Activated T-helper 17 cell treated with anti-CD3 and anti-CD28 coated beads, Interleukin-2, amount 50 U/mL, for 72 hours (primary cell): Measurements from ENCODE around the gene EGLN1. TPM values are rescaled to one million over a fixed set of nuclear protein-coding genes. Genes with fewer than 3 reads are reported as not detected.
A peak's percentile ranks its signal among the peaks of the same experiment; 100 is the strongest.

Source experiments
- ATAC-seq: fragments of 150-1000 bp; cut with Tn5 transposase; replicated peaks from 2 replicates; pipeline ENCODE4 v1.10.0; 2021; ENCODE audit warnings: mild to moderate bottlenecking, moderate library complexity
- H3K27ac Mint-ChIP-seq: one replicate; pipeline ENCODE4 v1.8.0; 2022; ENCODE audit warnings: mixed read lengths
- H3K27me3 Mint-ChIP-seq: one replicate; pipeline ENCODE4 v1.8.0; 2022; ENCODE audit warnings: mixed read lengths
- H3K36me3 Mint-ChIP-seq: one replicate; pipeline ENCODE4 v1.8.0; 2022; ENCODE audit warnings: low read depth, mild to moderate bottlenecking, mixed read lengths
- H3K4me1 Mint-ChIP-seq: one replicate; pipeline ENCODE4 v1.8.0; 2022; ENCODE audit warnings: mixed read lengths
- H3K4me3 Mint-ChIP-seq: one replicate; pipeline ENCODE4 v1.8.0; 2022; ENCODE audit warnings: mild to moderate bottlenecking, mixed read lengths
- H3K9me3 Mint-ChIP-seq: one replicate; pipeline ENCODE4 v1.8.0; 2022; ENCODE audit warnings: mixed read lengths
- total RNA-seq, 2 donors: library from RNA; stranded (reverse); gene quantifications; one replicate each; pipeline ENCODE4 v1.2.3, GENCODE V29; 2022

Gene EGLN1
- total RNA-seq, 2 donors from 2014 or later: 26.5 to 27.3 TPM

DNA sequence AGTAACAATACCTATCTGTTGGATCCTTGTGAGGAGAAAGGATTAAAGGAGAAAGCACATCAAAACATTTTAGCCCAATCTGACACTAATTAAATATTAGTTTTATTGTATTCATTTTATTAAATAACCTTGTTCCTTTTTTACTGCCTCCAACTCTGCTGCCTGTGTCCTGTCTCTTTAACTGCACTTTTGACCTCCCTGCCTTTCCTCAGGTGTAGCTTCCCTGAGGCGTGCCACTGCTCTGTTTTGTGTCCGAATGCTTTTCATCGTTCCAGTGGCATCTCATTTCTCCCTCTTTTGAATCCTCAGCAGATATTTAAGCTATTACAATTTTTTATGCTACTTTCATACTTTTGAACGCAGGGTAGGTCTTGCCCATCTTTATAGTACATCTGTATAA lies 73.6 kb downstream of the EGLN1 start:
- H3K4me1 Mint-ChIP-seq: no peaks in the 10 kb centered on the region
- no peaks in the 10 kb centered on the region for H3K9me3 Mint-ChIP-seq
- no peak overlapping the region for H3K4me3 Mint-ChIP-seq
- peaks cover 93% of the 10 kb centered on the region for H3K36me3 Mint-ChIP-seq
- no peak for ATAC-seq
- no peaks in the 10 kb centered on the region for H3K27me3 Mint-ChIP-seq
- no peak overlapping the region for H3K27ac Mint-ChIP-seq

GRCh38 chr1:231347961-231348360 lies 74.1 kb downstream of the EGLN1 start:
- H3K4me1 Mint-ChIP-seq: no peaks in the 10 kb centered on the region
- peaks cover 93% of the 10 kb centered on the region for H3K36me3 Mint-ChIP-seq
- no peaks in the 10 kb centered on the region for H3K27me3 Mint-ChIP-seq

DNA sequence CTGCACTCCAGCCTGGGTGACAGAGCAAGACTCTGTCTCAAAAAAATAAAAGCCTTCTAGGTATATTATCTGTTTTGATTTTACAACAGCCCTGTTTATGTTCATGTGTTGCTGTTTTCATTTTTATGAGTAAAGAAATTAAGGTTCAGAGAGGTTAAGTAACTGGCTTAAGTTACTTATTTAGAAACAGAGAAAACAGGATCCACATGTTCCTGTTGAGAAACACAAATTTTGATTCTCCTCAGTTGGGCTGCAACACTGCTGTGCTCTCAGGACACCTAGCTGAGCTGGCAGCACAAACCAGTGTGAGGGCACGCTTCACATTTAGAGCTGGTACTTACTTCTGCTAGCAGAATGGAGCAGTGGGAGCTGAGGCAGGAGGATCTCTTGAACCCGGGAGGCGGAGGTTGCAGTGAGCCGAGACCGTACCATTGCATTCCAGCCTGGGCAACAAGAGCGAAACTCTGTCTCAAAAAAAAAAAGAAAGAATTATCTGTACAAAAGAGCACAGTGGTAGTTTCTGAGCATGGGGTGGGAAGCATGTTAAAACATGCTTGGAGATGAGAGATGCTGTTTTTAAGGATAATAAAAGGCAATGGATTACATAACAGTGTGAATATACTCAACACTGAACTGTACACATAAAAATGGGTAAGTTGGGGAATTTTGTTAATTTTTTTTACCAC lies 81.6 kb downstream of the EGLN1 start:
- Mint-ChIP-seq H3K27ac (peak overlapping the region; percentile 50), H3K36me3 (peaks cover 71% of the 10 kb centered on the region), H3K27me3 (no peaks in the 10 kb centered on the region), H3K9me3 (no peaks in the 10 kb centered on the region), H3K4me3 (no peak overlapping the region), H3K4me1 (peaks cover 22% of the 10 kb centered on the region)
- no peak for ATAC-seq

More at GRCh38 chr1:231347961-231348360, 74.1 kb downstream of the EGLN1 start:
- no peak for ATAC-seq
- Mint-ChIP-seq H3K9me3 (no peaks in the 10 kb centered on the region), H3K4me3 (no peak overlapping the region), H3K27ac (no peak overlapping the region)

DNA sequence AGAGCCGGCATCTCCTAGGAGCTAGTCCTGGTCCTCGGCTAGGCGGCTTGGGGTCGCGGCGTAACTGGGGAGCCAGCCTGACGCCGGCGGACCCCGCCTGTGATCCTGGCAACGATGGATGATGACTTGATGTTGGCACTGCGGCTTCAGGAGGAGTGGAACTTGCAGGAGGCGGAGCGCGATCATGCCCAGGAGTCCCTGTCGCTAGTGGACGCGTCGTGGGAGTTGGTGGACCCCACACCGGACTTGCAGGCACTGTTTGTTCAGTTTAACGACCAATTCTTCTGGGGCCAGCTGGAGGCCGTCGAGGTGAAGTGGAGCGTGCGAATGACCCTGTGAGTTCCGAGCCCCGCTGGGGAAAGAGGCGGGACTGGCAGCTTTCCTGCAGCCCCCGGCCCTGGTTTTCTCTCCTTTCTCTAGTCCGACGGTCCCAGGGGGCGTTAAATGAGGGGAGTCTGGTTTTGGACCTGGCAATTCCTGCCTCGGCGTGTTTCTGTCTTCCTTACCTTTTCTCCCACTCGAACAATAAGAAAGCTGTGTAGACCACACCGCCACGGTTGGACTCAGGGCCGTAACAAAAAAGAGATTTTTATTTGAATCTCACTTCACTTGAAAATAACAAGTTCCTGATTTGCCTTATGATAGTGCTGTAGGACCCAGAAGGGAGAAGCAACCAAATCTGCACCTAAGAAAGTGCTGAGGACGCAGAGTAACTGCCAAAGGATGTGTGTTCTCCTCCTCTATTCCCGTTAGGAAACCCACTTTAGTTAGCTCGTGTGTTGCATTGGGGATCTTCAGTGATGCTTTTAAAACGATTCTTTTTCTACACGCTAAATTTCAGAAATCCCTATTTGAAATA lies 83.6 kb downstream of the EGLN1 start, which contains the start of gene SPRTN:
TSS of gene SPRTN (plus strand) at position 24 of the 859 bp plus-strand sequence. CDS start at position 115, 91 bp downstream.
- peak within 1 kb of the TSS; percentile 98 for H3K4me3 Mint-ChIP-seq
- no peaks in the 10 kb centered on the region for H3K9me3 Mint-ChIP-seq
- peak within 1 kb of the TSS; percentile 98 for H3K27ac Mint-ChIP-seq
- H3K36me3 Mint-ChIP-seq: peaks cover 74% of the 10 kb centered on the region
- peak; percentile 82 for ATAC-seq
- peaks cover 29% of the 10 kb centered on the region for H3K4me1 Mint-ChIP-seq
- H3K27me3 Mint-ChIP-seq: no peaks in the 10 kb centered on the region

DNA sequence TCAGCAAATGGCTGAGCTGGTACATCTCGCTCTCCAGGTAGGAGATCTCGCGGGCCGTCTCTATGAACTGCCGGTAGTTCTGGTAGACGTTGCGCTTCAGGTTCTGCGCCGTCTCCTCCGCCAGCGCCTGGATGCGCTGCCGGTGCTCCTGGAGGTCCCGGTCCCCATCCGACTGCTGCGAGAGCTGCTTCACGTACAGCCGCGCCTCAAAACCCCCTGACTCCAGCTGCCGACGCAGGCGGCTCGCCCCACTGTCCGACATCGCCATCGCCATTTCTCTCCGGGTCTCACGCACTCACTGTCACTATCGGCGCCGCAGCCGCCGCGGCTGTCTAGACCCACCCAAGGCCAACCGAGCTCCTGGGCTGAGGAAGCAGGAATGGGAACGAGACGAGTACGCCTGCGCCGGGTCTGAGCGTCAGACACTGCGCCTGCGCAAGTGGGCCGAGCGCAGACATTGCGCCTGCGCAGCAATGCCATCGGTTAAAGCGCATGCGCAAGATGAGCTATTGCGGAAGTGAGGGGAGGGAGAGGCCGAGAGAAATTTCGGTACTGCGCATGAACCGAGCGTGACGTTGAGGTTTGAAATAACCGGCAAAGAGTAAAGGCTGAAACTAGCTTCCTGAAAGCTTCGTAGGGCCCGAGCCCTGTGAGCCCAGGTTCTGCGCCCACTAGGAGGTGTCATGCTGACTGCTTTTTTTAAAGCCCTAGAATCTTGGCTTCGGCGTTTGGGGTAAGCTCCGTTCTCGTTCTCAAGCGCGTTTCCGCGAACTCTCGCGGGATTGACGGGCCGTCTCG lies 84.4 kb downstream of the EGLN1 start, which contains the start of gene EXOC8:
TSS of gene EXOC8 (minus strand) at position 381 of the 798 bp plus-strand sequence. CDS start at position 274, 107 bp downstream.
- peaks cover 74% of the 10 kb centered on the region for H3K36me3 Mint-ChIP-seq
- H3K27me3 Mint-ChIP-seq: no peaks in the 10 kb centered on the region
- peaks cover 30% of the 10 kb centered on the region for H3K4me1 Mint-ChIP-seq
- H3K4me3 Mint-ChIP-seq: peak within 1 kb of the TSS; percentile 98
- ATAC-seq: peak; percentile 79
- peak within 1 kb of the TSS; percentile 98 for H3K27ac Mint-ChIP-seq
- no peaks in the 10 kb centered on the region for H3K9me3 Mint-ChIP-seq

DNA sequence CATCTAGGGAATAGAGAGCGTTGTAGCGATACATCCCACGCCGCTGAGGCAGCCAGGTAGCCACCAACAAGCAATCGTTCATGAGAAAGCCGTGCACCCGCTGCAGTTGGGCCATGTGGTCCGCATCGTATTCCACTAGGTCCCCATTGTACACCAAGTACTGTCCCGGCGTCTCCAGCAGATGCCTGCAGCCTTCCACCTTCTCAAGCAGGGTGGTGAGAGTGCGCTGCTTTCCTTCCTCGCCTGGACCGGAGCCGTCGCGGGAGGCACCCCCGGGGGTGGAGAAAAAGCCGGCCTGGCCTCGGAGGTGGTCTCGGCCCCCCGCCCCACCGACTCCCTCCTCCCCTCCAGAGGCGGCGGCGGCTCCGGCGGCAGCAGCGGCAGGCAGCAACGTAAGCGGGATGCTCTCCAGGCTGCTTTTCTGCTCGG lies 85.0 kb downstream of the EGLN1 start:
- peak overlapping the region; percentile 98 for H3K4me3 Mint-ChIP-seq
- H3K36me3 Mint-ChIP-seq: peaks cover 76% of the 10 kb centered on the region
- H3K27ac Mint-ChIP-seq: peak overlapping the region; percentile 98
- no peaks in the 10 kb centered on the region for H3K27me3 Mint-ChIP-seq
- ATAC-seq: peak; percentile 1
- no peaks in the 10 kb centered on the region for H3K9me3 Mint-ChIP-seq
- H3K4me1 Mint-ChIP-seq: peaks cover 30% of the 10 kb centered on the region

DNA sequence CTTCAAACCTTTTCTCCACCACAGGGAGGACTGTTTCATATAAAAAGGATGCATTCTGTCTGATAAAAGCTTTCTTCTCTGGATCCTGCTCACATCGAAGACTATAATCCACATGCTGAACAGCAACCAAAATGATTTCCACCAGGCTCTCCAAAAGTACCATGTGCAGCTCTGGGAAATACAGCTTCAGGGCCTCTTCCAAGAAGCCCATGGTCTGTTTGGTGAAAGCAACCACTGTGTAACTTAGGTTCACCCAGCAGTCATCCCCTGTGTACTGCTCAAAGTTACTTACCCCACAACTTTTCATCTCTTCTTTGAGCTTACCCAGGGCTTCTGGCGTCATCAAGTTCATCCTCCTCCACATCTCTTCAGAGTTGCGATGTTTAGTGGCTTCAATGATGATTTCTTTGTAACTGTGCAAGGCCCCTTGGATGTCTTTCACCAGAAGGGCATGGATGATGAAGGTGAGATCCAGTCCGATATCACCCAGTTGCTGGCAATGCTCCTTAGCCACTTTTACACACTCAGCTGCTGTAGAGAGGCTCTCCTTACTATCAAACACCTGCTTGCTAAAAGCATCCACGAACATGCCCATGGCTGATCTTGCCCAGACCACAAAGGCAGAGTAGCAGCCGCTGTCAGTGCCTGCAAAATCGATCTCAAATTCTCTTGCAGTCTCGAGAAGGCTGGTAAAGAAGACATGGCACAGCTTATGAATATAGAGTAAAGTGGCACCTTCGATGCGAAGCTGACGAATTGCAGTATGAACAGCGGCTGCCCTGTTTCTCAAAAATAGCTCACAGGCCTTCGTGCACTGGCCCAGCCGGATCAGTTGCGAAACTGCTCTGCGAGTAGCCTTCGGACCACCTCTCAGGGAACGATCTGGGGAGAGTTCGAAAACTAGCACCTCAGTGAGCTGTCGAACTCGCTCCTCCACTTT lies 86.2 kb downstream of the EGLN1 start:
- no peaks in the 10 kb centered on the region for H3K9me3 Mint-ChIP-seq
- peaks cover 77% of the 10 kb centered on the region for H3K36me3 Mint-ChIP-seq
- H3K27ac Mint-ChIP-seq: peak overlapping the region; percentile 98
- no peak for ATAC-seq
- H3K4me1 Mint-ChIP-seq: peaks cover 30% of the 10 kb centered on the region
- no peaks in the 10 kb centered on the region for H3K27me3 Mint-ChIP-seq
- H3K4me3 Mint-ChIP-seq: peak overlapping the region; percentile 98

DNA sequence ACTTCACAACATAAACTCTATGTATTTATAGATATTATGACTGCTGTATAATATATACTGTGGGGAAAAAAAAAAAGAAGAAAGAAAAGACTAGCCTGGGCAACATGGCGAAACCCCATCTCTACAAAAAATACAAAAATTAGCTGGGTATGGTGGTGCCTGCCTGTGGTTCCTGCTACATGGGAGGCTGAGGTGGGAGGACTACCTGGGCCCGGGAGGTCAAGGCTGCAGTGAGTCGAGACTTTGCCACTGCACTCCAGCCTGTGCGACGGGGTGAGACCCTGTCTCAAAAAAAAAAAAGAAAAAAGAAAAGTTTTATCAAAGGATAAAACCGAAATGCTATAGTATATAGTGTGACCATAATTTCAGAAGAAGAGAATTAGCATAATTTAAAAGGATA lies 87.1 kb downstream of the EGLN1 start:
- no peaks in the 10 kb centered on the region for H3K27me3 Mint-ChIP-seq
- peak overlapping the region; percentile 98 for H3K4me3 Mint-ChIP-seq
- H3K27ac Mint-ChIP-seq: no peak overlapping the region
- ATAC-seq: no peak
- peaks cover 24% of the 10 kb centered on the region for H3K4me1 Mint-ChIP-seq
- H3K36me3 Mint-ChIP-seq: peaks cover 70% of the 10 kb centered on the region
- no peaks in the 10 kb centered on the region for H3K9me3 Mint-ChIP-seq

DNA sequence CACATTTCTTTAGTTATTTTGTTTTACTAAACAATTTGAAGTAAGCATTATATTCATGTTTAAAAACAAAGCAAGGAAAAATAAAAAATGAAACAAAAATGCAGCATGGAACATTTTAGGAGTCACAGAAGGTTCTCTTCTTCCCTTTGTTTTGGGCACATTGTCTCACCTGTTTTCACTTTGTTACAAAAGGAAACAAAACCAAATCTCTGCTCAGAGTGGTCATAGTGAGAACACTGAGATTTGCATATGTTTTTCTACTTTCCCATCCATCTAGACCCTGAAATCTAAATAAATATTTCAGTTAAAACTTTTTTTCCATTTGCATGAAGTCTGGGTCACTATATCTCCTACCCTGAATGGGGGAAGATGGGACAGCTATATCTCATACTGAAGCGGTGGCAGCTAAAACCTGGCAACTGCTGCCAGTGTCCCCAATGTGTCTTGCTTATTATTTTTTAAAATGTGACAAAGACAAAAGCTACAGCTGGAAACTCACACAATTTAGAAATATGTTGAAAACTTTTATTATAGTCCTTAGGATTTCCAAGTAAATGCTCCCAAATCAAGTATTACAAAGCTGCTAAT lies 87.9 kb downstream of the EGLN1 start:
- H3K9me3 Mint-ChIP-seq: no peaks in the 10 kb centered on the region
- H3K4me3 Mint-ChIP-seq: peak overlapping the region; percentile 98
- peaks cover 20% of the 10 kb centered on the region for H3K4me1 Mint-ChIP-seq
- ATAC-seq: no peak
- H3K27ac Mint-ChIP-seq: peak overlapping the region; percentile 48
- H3K27me3 Mint-ChIP-seq: no peaks in the 10 kb centered on the region
- peaks cover 70% of the 10 kb centered on the region for H3K36me3 Mint-ChIP-seq

- H3K9me3 Mint-ChIP-seq: no peaks in the 10 kb centered on the region
- no peaks in the 10 kb centered on the region for H3K27me3 Mint-ChIP-seq
- ATAC-seq: no peak
- peaks cover 19% of the 10 kb centered on the region for H3K4me1 Mint-ChIP-seq
- H3K4me3 Mint-ChIP-seq: peak overlapping the region; percentile 98
- H3K36me3 Mint-ChIP-seq: peaks cover 63% of the 10 kb centered on the region
- H3K27ac Mint-ChIP-seq: no peak overlapping the region
These were observed 89.3 kb downstream of the EGLN1 start for GRCh38 chr1:231332761-231333160.

GRCh38 chr1:231329483-231329882 lies 92.6 kb downstream of the EGLN1 start:
- Mint-ChIP-seq H3K36me3 (peaks cover 33% of the 10 kb centered on the region), H3K4me3 (no peak overlapping the region), H3K27me3 (no peaks in the 10 kb centered on the region), H3K4me1 (peaks cover 6% of the 10 kb centered on the region), H3K9me3 (no peaks in the 10 kb centered on the region), H3K27ac (no peak overlapping the region)
- no peak for ATAC-seq

GRCh38 chr1:231327617-231328016 lies 94.5 kb downstream of the EGLN1 start:
- no peaks in the 10 kb centered on the region for H3K27me3 Mint-ChIP-seq
- no peak overlapping the region for H3K4me3 Mint-ChIP-seq
- peaks cover 14% of the 10 kb centered on the region for H3K36me3 Mint-ChIP-seq
- no peaks in the 10 kb centered on the region for H3K4me1 Mint-ChIP-seq
- no peak for ATAC-seq
- H3K27ac Mint-ChIP-seq: no peak overlapping the region
- H3K9me3 Mint-ChIP-seq: no peaks in the 10 kb centered on the region

- Mint-ChIP-seq H3K36me3 (peaks cover 2% of the 10 kb centered on the region), H3K27ac (no peak overlapping the region), H3K4me1 (no peaks in the 10 kb centered on the region), H3K9me3 (no peaks in the 10 kb centered on the region), H3K4me3 (no peak overlapping the region), H3K27me3 (no peaks in the 10 kb centered on the region)
- no peak for ATAC-seq
These were observed 95.8 kb downstream of the EGLN1 start for GRCh38 chr1:231326248-231326647.
